Measurements from ENCODE around the gene MVP.

MVP gene

GRCh38 chr16:29836623-29837022 is 16.4 kb downstream of the MVP start:
- TF ChIP-seq, protein P1, sequence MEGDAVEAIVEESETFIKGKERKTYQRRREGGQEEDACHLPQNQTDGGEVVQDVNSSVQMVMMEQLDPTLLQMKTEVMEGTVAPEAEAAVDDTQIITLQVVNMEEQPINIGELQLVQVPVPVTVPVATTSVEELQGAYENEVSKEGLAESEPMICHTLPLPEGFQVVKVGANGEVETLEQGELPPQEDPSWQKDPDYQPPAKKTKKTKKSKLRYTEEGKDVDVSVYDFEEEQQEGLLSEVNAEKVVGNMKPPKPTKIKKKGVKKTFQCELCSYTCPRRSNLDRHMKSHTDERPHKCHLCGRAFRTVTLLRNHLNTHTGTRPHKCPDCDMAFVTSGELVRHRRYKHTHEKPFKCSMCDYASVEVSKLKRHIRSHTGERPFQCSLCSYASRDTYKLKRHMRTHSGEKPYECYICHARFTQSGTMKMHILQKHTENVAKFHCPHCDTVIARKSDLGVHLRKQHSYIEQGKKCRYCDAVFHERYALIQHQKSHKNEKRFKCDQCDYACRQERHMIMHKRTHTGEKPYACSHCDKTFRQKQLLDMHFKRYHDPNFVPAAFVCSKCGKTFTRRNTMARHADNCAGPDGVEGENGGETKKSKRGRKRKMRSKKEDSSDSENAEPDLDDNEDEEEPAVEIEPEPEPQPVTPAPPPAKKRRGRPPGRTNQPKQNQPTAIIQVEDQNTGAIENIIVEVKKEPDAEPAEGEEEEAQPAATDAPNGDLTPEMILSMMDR (IDR thresholded peaks at IDR 0.05; ENCODE audit: low read depth, low read length, missing control alignments) = no peak
- in situ Hi-C loops (cut with HindIII; ENCODE audit: low sequenced_read_pairs) = no loop called here

DNA sequence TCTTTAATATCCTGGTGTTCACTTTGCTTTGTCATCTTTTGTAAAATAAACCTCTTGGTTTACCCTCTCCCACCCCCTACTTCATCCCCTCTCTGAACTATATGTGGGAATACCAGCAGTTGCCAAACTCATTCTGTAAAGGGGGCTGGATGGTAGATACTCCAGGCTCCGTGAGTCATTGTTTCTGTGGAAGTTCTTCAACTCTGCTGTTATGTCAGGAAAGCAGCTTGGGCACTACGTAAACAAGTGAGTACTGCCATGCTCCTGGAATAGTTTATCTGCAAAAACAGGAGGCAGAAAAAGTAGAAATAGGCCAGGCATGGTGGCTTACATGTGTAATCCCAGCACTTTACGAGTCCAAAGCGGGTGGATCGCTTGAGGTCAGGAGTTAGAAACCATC is 17.6 kb downstream of the MVP start:
- no peak overlapping the region for H3K4me3 ChIP-seq (ENCODE audit: low read depth, low read length)
- TF ChIP-seq, protein P1 (IDR thresholded peaks at IDR 0.05; ENCODE audit: low read depth, low read length, missing control alignments) = no peak
- no peak for DNase-seq (ENCODE audit: low read depth)
- in situ Hi-C loops (cut with HindIII; ENCODE audit: low sequenced_read_pairs) = no loop called here

More at GRCh38 chr16:29836623-29837022, 16.4 kb downstream of the MVP start:
- H3K4me3 ChIP-seq (ENCODE audit: low read depth, low read length) = no peak overlapping the region
- no peak for DNase-seq (ENCODE audit: low read depth)

DNA sequence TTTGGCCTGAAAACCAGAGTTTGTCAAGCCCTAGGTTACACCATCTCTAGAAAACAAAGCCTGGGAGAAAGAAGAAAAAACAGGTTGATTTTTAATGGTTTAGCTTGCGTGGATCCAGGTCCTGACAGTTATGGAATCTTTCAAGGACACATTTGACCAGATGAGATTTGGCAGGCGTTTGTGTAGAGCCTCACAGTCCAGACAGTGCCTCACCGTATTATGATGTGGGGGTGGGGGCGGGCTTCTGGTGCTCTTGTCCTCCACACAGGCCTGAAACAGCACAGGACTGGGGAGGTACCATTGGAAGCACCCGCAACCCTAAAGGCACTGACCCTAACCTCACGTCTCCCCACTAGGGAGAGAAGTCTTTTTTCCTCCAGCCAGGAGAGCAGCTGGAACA is 19.6 kb downstream of the MVP start:
- TF ChIP-seq, protein P1 (IDR thresholded peaks at IDR 0.05; ENCODE audit: low read depth, low read length, missing control alignments) = no peak
- DNase-seq (ENCODE audit: low read depth) = no peak
- in situ Hi-C loops (cut with HindIII; ENCODE audit: low sequenced_read_pairs) = no loop called here
- H3K4me3 ChIP-seq (ENCODE audit: low read depth, low read length) = no peak overlapping the region

DNA sequence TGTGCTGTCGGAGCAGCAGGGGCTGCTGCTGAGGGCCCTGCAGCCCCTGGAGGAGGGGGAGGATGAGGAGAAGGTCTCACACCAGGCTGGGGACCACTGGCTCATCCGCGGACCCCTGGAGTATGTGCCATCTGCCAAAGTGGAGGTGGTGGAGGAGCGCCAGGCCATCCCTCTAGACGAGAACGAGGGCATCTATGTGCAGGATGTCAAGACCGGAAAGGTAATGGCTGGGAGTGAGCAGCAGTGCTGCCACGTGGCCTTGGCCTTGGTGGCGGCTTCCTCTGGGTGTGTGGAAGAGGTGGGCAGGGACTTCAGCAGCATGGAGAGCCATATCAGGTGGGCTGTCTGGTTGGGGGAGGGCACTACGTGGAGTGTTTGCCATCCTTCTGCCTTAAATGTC is 20.0 kb downstream of the MVP start:
- DNase-seq (ENCODE audit: low read depth) = no peak
- no peak overlapping the region for H3K4me3 ChIP-seq (ENCODE audit: low read depth, low read length)
- in situ Hi-C loops (cut with HindIII; ENCODE audit: low sequenced_read_pairs) = no loop called here
- TF ChIP-seq, protein P1 (IDR thresholded peaks at IDR 0.05; ENCODE audit: low read depth, low read length, missing control alignments) = no peak

- no peak overlapping the region for H3K4me3 ChIP-seq (ENCODE audit: low read depth, low read length)
- no peak for DNase-seq (ENCODE audit: low read depth)
- TF ChIP-seq, protein P1 (IDR thresholded peaks at IDR 0.05; ENCODE audit: low read depth, low read length, missing control alignments) = no peak
- in situ Hi-C loops (cut with HindIII; ENCODE audit: low sequenced_read_pairs) = no loop called here
Observed at GRCh38 chr16:29841631-29842030, 21.4 kb downstream of the MVP start.

- DNase-seq (ENCODE audit: low read depth) = no peak
- no peak overlapping the region for H3K4me3 ChIP-seq (ENCODE audit: low read depth, low read length)
- TF ChIP-seq, protein P1 (IDR thresholded peaks at IDR 0.05; ENCODE audit: low read depth, low read length, missing control alignments) = no peak
- in situ Hi-C loops (cut with HindIII; ENCODE audit: low sequenced_read_pairs) = no loop called here
Observed at GRCh38 chr16:29842732-29843346, 22.6 kb downstream of the MVP start.
